ENCODE results near the gene IRAG1.
"Not testable (repeated sequence)": the region's sequence is repeated elsewhere in the genome, so short reads cannot be mapped to it uniquely, and the experiment has no call there.

Gene IRAG1

GRCh38 chr11:10692531-10693115 is 932 bp downstream of the IRAG1 start:
- H3K27me3 Mint-ChIP-seq, result peaks cover 0 to 12% of the 10 kb centered on the region in 2 donors
- peaks cover 10 to 22% of the 10 kb centered on the region in 2 donors for H3K4me1 Mint-ChIP-seq

GRCh38 chr11:10688401-10688800 is 5.2 kb downstream of the IRAG1 start:
- ATAC-seq (replicated peaks) (peak; percentile 42 to 65), DNase-seq (no peak)
- no peak overlapping the region for H3K4me3 Mint-ChIP-seq
- H3K4me1 Mint-ChIP-seq, result peaks cover 6 to 17% of the 10 kb centered on the region in 2 donors
- no peaks in the 10 kb centered on the region for H3K36me3 Mint-ChIP-seq
- H3K27me3 Mint-ChIP-seq, result peaks cover 0 to 12% of the 10 kb centered on the region in 2 donors
- H3K9me3 Mint-ChIP-seq, result no peaks in the 10 kb centered on the region
- H3K27ac Mint-ChIP-seq, result no peak overlapping the region

More at GRCh38 chr11:10692531-10693115, 932 bp downstream of the IRAG1 start:
- no peaks in the 10 kb centered on the region for H3K36me3 Mint-ChIP-seq
- no peaks in the 10 kb centered on the region for H3K9me3 Mint-ChIP-seq
- DNase-seq (no peak), ATAC-seq (replicated peaks) (no peak)
- H3K27ac Mint-ChIP-seq, result no peak overlapping the region
- H3K4me3 Mint-ChIP-seq, result no peak overlapping the region

GRCh38 chr11:10686311-10686710 is 7.2 kb downstream of the IRAG1 start:
- no peaks in the 10 kb centered on the region for H3K9me3 Mint-ChIP-seq
- no peak overlapping the region for H3K4me3 Mint-ChIP-seq
- no peaks in the 10 kb centered on the region for H3K27me3 Mint-ChIP-seq
- ATAC-seq (replicated peaks) (no peak), DNase-seq (no peak)
- peaks cover 2 to 9% of the 10 kb centered on the region in 2 donors for H3K4me1 Mint-ChIP-seq
- no peaks in the 10 kb centered on the region for H3K36me3 Mint-ChIP-seq
- H3K27ac Mint-ChIP-seq, result no peak overlapping the region

GRCh38 chr11:10683429-10683828 is 10.1 kb downstream of the IRAG1 start:
- Mint-ChIP-seq H3K4me3 (no peak overlapping the region), H3K4me1 (peaks cover 2 to 9% of the 10 kb centered on the region in 2 donors), H3K27ac (no peak overlapping the region), H3K27me3 (peaks cover 0 to 5% of the 10 kb centered on the region in 2 donors), H3K36me3 (no peaks in the 10 kb centered on the region), H3K9me3 (no peaks in the 10 kb centered on the region)
- ATAC-seq (replicated peaks), result no peak
- no peak for DNase-seq

- ATAC-seq (replicated peaks), result no peak
- H3K27me3 Mint-ChIP-seq, result peaks cover 16 to 19% of the 10 kb centered on the region in 2 donors
These were observed 12.5 kb downstream of the IRAG1 start for GRCh38 chr11:10680956-10681487.

GRCh38 chr11:10680279-10680678 is 13.3 kb downstream of the IRAG1 start:
- not testable (repeated sequence) for ATAC-seq (replicated peaks); H3K4me3 Mint-ChIP-seq; H3K27ac Mint-ChIP-seq; DNase-seq; H3K4me1 Mint-ChIP-seq; H3K36me3 Mint-ChIP-seq; H3K9me3 Mint-ChIP-seq
- H3K27me3 Mint-ChIP-seq, result peaks cover 24 to 26% of the 10 kb centered on the region in 2 donors

More at GRCh38 chr11:10680956-10681487, 12.5 kb downstream of the IRAG1 start:
- Mint-ChIP-seq H3K27ac (no peak overlapping the region), H3K9me3 (no peaks in the 10 kb centered on the region), H3K36me3 (no peaks in the 10 kb centered on the region), H3K4me3 (no peak overlapping the region), H3K4me1 (peaks cover 0 to 2% of the 10 kb centered on the region in 2 donors)
- DNase-seq, result no peak

GRCh38 chr11:10679644-10680043 is 13.9 kb downstream of the IRAG1 start:
- peaks cover 4 to 11% of the 10 kb centered on the region in 2 donors for H3K4me1 Mint-ChIP-seq
- H3K27me3 Mint-ChIP-seq, result peaks cover 26 to 30% of the 10 kb centered on the region in 2 donors
- no peaks in the 10 kb centered on the region for H3K36me3 Mint-ChIP-seq
- H3K9me3 Mint-ChIP-seq, result no peaks in the 10 kb centered on the region
- DNase-seq (no peak), ATAC-seq (replicated peaks) (no peak)
- H3K27ac Mint-ChIP-seq, result no peak overlapping the region
- no peak overlapping the region for H3K4me3 Mint-ChIP-seq

GRCh38 chr11:10678101-10678500 is 15.5 kb downstream of the IRAG1 start:
- peaks cover 32 to 36% of the 10 kb centered on the region in 2 donors for H3K27me3 Mint-ChIP-seq
- no peaks in the 10 kb centered on the region for H3K36me3 Mint-ChIP-seq
- no peak overlapping the region for H3K27ac Mint-ChIP-seq
- no peaks in the 10 kb centered on the region for H3K9me3 Mint-ChIP-seq
- no peak overlapping the region for H3K4me3 Mint-ChIP-seq
- ATAC-seq (replicated peaks), result no peak
- no peak for DNase-seq
- peaks cover 10 to 24% of the 10 kb centered on the region in 2 donors for H3K4me1 Mint-ChIP-seq

GRCh38 chr11:10676919-10677318 is 16.6 kb downstream of the IRAG1 start:
- Mint-ChIP-seq H3K9me3 (no peaks in the 10 kb centered on the region), H3K27ac (no peak overlapping the region), H3K36me3 (no peaks in the 10 kb centered on the region), H3K27me3 (peaks cover 32 to 36% of the 10 kb centered on the region in 2 donors), H3K4me3 (no peak overlapping the region), H3K4me1 (peaks cover 10 to 24% of the 10 kb centered on the region in 2 donors)
- DNase-seq (no peak), ATAC-seq (replicated peaks) (no peak)

GRCh38 chr11:10674911-10675440 is 18.6 kb downstream of the IRAG1 start:
- Mint-ChIP-seq H3K4me1 (peaks cover 10 to 24% of the 10 kb centered on the region in 2 donors), H3K9me3 (no peaks in the 10 kb centered on the region), H3K27ac (no peak overlapping the region), H3K4me3 (no peak overlapping the region), H3K27me3 (peaks cover 32 to 36% of the 10 kb centered on the region in 2 donors), H3K36me3 (no peaks in the 10 kb centered on the region)
- ATAC-seq (replicated peaks) (no peak), DNase-seq (no peak)

GRCh38 chr11:10674440-10674855 is 19.1 kb downstream of the IRAG1 start:
- Mint-ChIP-seq H3K27me3 (peaks cover 32 to 36% of the 10 kb centered on the region in 2 donors), H3K9me3 (no peaks in the 10 kb centered on the region), H3K27ac (no peak overlapping the region), H3K4me3 (no peak overlapping the region), H3K36me3 (no peaks in the 10 kb centered on the region), H3K4me1 (peaks cover 10 to 24% of the 10 kb centered on the region in 2 donors)
- DNase-seq (no peak), ATAC-seq (replicated peaks) (peak in 1 of 2 donors; percentile 33)

- no peak for ATAC-seq (replicated peaks)
- DNase-seq, result no peak
- peaks cover 10 to 24% of the 10 kb centered on the region in 2 donors for H3K4me1 Mint-ChIP-seq
- H3K9me3 Mint-ChIP-seq, result no peaks in the 10 kb centered on the region
- no peak overlapping the region for H3K4me3 Mint-ChIP-seq
- H3K27me3 Mint-ChIP-seq, result peaks cover 33 to 36% of the 10 kb centered on the region in 2 donors
- H3K27ac Mint-ChIP-seq, result no peak overlapping the region
- no peaks in the 10 kb centered on the region for H3K36me3 Mint-ChIP-seq
These were observed 20.0 kb downstream of the IRAG1 start for GRCh38 chr11:10673501-10674062.

- Mint-ChIP-seq H3K4me1 (peaks cover 6 to 23% of the 10 kb centered on the region in 2 donors), H3K27me3 (peaks cover 13 to 21% of the 10 kb centered on the region in 2 donors), H3K27ac (no peak overlapping the region), H3K9me3 (no peaks in the 10 kb centered on the region), H3K36me3 (no peaks in the 10 kb centered on the region), H3K4me3 (no peak overlapping the region)
- DNase-seq, result no peak
- ATAC-seq (replicated peaks), result no peak
These were observed 23.5 kb downstream of the IRAG1 start for GRCh38 chr11:10670099-10670498.

GRCh38 chr11:10669258-10670033 is 24.1 kb downstream of the IRAG1 start:
- Mint-ChIP-seq H3K9me3 (no peaks in the 10 kb centered on the region), H3K27ac (no peak overlapping the region)
- no peak for ATAC-seq (replicated peaks)

More at GRCh38 chr11:10669258-10670033, 24.1 kb downstream of the IRAG1 start:
- H3K4me3 Mint-ChIP-seq, result no peak overlapping the region
- peaks cover 14 to 21% of the 10 kb centered on the region in 2 donors for H3K27me3 Mint-ChIP-seq
- no peaks in the 10 kb centered on the region for H3K36me3 Mint-ChIP-seq
- DNase-seq, result no peak
- H3K4me1 Mint-ChIP-seq, result peaks cover 5 to 20% of the 10 kb centered on the region in 2 donors

Data from stimulated activated naive B cell treated with anti-CD40 and anti-IgM and Interleukin-4, amounts not matched to agents 10 μg/mL and 1 μg/mL and 100 μg/mL, for 72 hours (primary cell).